ENCODE measurements around the gene FBXO47.

FBXO47 gene

DNA sequence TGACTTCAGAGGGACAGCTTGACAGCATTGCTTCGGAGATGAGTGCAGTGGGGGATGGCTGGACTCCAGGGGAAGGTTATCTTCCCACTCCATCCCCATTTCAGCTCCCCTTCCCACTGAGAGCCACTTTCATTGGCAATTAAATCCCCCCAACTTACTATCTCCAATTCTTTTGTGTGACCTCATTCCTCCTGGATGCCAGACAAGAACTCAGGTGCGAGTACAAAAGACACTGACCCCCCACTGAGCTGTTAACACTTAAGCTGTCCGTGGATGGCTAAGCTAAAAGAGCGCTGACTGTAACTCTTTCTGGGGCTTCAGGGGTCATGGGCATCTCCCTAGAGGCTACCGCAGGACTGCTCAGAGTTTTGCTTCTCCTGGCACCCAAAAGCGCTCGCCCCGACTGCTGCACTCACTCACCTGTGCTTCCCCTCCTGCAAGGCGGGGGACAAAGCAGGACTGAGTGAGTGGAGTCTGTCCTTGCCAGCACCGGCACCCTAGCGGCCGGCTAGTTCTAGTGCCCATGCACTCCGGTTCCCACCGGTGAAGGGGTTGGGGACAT, 44.8 kb upstream of the FBXO47 start:
- no peaks in the 10 kb centered on the region for H3K79me2 ChIP-seq (ENCODE audit: control insufficient read depth, low read length)
- no peaks in the 10 kb centered on the region for H4K20me1 ChIP-seq (ENCODE audit: control insufficient read depth, insufficient read depth, low read depth, low read length)
- H3K27me3 ChIP-seq (ENCODE audit: control insufficient read depth, low read length), result peaks cover 20% of the 10 kb centered on the region
- no peak overlapping the region for H3K4me3 ChIP-seq (ENCODE audit: low read length)
- no peak overlapping the region for H3K4me2 ChIP-seq (ENCODE audit: low read length)
- H3K36me3 ChIP-seq (ENCODE audit: control insufficient read depth, low read length), result no peaks in the 10 kb centered on the region
- no peaks in the 10 kb centered on the region for H3F3A ChIP-seq (ENCODE audit: control insufficient read depth, insufficient read depth)
- no peaks in the 10 kb centered on the region for H3K4me1 ChIP-seq (ENCODE audit: control insufficient read depth, low read length)
- TF ChIP-seq, protein P1, sequence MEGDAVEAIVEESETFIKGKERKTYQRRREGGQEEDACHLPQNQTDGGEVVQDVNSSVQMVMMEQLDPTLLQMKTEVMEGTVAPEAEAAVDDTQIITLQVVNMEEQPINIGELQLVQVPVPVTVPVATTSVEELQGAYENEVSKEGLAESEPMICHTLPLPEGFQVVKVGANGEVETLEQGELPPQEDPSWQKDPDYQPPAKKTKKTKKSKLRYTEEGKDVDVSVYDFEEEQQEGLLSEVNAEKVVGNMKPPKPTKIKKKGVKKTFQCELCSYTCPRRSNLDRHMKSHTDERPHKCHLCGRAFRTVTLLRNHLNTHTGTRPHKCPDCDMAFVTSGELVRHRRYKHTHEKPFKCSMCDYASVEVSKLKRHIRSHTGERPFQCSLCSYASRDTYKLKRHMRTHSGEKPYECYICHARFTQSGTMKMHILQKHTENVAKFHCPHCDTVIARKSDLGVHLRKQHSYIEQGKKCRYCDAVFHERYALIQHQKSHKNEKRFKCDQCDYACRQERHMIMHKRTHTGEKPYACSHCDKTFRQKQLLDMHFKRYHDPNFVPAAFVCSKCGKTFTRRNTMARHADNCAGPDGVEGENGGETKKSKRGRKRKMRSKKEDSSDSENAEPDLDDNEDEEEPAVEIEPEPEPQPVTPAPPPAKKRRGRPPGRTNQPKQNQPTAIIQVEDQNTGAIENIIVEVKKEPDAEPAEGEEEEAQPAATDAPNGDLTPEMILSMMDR (IDR thresholded peaks at IDR 0.05; ENCODE audit: low read depth, low read length, poor library complexity, severe bottlenecking), result no peak
- TF ChIP-seq EZH2phosphoT487 (IDR thresholded peaks at IDR 0.05; ENCODE audit: borderline replicate concordance, low read length), result no peak
- no peaks in the 10 kb centered on the region for H3K9me3 ChIP-seq (ENCODE audit: control insufficient read depth, insufficient read depth, low read length)
- H3K27ac ChIP-seq (ENCODE audit: low read depth, low read length), result no peak overlapping the region
- no peaks in the 10 kb centered on the region for H3K9me2 ChIP-seq (replicated peaks; ENCODE audit: control insufficient read depth, low read length)

DNA sequence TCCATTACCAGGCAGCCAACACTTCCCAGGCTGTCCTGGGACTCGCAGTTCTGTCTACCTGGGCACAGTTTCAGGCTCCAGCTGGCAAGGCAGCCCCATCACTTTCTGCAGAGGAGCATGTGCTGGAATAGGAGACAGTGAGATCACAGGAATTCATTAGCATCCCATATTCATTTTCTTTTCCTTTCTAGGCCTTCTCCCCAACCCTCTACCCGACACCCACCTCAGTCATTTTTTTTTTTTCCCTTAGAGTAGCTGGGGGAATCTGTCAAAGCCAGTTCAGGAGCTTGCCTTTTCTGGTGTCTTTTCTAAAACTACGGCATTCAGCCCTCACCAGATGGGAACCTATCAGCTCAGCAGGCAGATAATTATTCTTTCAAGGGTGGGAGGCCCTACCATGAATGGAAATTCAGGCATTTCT, 42.4 kb upstream of the FBXO47 start:
- H3K9me2 ChIP-seq (replicated peaks; ENCODE audit: control insufficient read depth, low read length), result no peaks in the 10 kb centered on the region

DNA sequence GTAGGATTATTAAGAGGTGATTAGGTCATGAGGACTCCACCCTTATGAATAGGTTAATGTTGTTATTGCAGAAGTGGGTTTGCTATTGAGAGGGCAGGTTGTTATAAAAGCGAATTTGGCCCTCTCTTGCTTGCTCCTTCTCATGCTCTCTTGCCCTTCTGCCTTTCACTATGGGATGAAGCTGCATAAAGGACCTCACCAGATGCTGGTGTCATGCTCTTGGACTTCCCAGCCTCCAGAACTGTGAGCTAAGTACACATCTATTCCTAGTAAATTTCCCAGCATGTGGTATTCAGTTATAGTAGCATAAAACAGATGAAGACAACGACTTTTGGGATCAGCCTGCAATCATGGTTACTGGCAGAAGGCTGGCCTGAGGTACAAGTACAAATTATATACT, 41.4 kb upstream of the FBXO47 start:
- Histone ChIP-seq H3K79me2 (ENCODE audit: control insufficient read depth, low read length) (no peaks in the 10 kb centered on the region), H3K27me3 (ENCODE audit: control insufficient read depth, low read length) (peaks cover 22% of the 10 kb centered on the region), H3K4me1 (ENCODE audit: control insufficient read depth, low read length) (no peaks in the 10 kb centered on the region), H3K4me3 (ENCODE audit: low read length) (no peak overlapping the region), H3K36me3 (ENCODE audit: control insufficient read depth, low read length) (no peaks in the 10 kb centered on the region), H3F3A (ENCODE audit: control insufficient read depth, insufficient read depth) (no peaks in the 10 kb centered on the region), H3K9me2 (replicated peaks; ENCODE audit: control insufficient read depth, low read length) (no peaks in the 10 kb centered on the region), H3K27ac (ENCODE audit: low read depth, low read length) (no peak overlapping the region), H4K20me1 (ENCODE audit: control insufficient read depth, insufficient read depth, low read depth, low read length) (no peaks in the 10 kb centered on the region), H3K9me3 (ENCODE audit: control insufficient read depth, insufficient read depth, low read length) (no peaks in the 10 kb centered on the region), H3K4me2 (ENCODE audit: low read length) (no peak overlapping the region)
- TF ChIP-seq, protein P1 (IDR thresholded peaks at IDR 0.05; ENCODE audit: low read depth, low read length, poor library complexity, severe bottlenecking), result no peak
- no peak for TF ChIP-seq EZH2phosphoT487 (IDR thresholded peaks at IDR 0.05; ENCODE audit: borderline replicate concordance, low read length)

More for the DNA sequence above, 42.4 kb upstream of the FBXO47 start:
- Histone ChIP-seq H3K27ac (ENCODE audit: low read depth, low read length) (no peak overlapping the region), H3K79me2 (ENCODE audit: control insufficient read depth, low read length) (no peaks in the 10 kb centered on the region), H3K4me3 (ENCODE audit: low read length) (no peak overlapping the region), H3K36me3 (ENCODE audit: control insufficient read depth, low read length) (no peaks in the 10 kb centered on the region), H3K4me2 (ENCODE audit: low read length) (no peak overlapping the region), H3F3A (ENCODE audit: control insufficient read depth, insufficient read depth) (no peaks in the 10 kb centered on the region), H4K20me1 (ENCODE audit: control insufficient read depth, insufficient read depth, low read depth, low read length) (no peaks in the 10 kb centered on the region), H3K4me1 (ENCODE audit: control insufficient read depth, low read length) (no peaks in the 10 kb centered on the region), H3K9me3 (ENCODE audit: control insufficient read depth, insufficient read depth, low read length) (no peaks in the 10 kb centered on the region), H3K27me3 (ENCODE audit: control insufficient read depth, low read length) (peaks cover 22% of the 10 kb centered on the region)
- TF ChIP-seq, protein P1 (IDR thresholded peaks at IDR 0.05; ENCODE audit: low read depth, low read length, poor library complexity, severe bottlenecking), result no peak
- no peak for TF ChIP-seq EZH2phosphoT487 (IDR thresholded peaks at IDR 0.05; ENCODE audit: borderline replicate concordance, low read length)
